B cell (primary cell): ENCODE data around the gene DNAH3. TPM values are rescaled to one million over a fixed set of nuclear protein-coding genes. Genes with fewer than 3 reads are reported as not detected.

Experiments used
- ATAC-seq: fragments of 200-7000 bp; cut with Tn5 transposase; one replicate; pipeline ENCODE4 v1.10.0; 2021; ENCODE audit warnings: low read depth, mild to moderate bottlenecking, moderate number of reproducible peaks, moderate library complexity
- CTCF ChIA-PET: fragments of 350-600 bp; sonication (Branson Sonifier 250); formaldehyde crosslinking; loops from one replicate; lab custom pipeline; 2021; ENCODE audit warnings: antibody characterized with exemption, inconsistent platforms; lab: Charles Lee
- POLR2A ChIA-PET: fragments of 350-600 bp; sonication (Branson Sonifier 250); formaldehyde crosslinking; loops from one replicate; lab custom pipeline; 2021; ENCODE audit warnings: antibody characterized with exemption; lab: Charles Lee
- DNase-seq: peaks from one replicate; pipeline ENCODE4 v3.0.0; 2013
- H2AFZ ChIP-seq: 2 replicates; pipeline ENCODE4 v1.6.1; 2012; ENCODE audit warnings: mild to moderate bottlenecking, low read depth, low read length; ENCODE audit not compliant: insufficient read depth, poor library complexity, severe bottlenecking
- H3K27ac ChIP-seq, 2 donors: 1 replicate in 1 of 2; 2 replicates in 1 of 2; pipeline ENCODE4 v1.5.1; 2012 to 2013; ENCODE audit warnings: low read length in 2 of 2, mild to moderate bottlenecking in 2 of 2, moderate library complexity in 1 of 2
- H3K27me3 ChIP-seq, 4 experiments: fragments of 200-600 bp in 1 of 4; sonication (generic) in 1 of 4; replicated peaks in 1 of 4; 1 replicate in 2 of 4; 2 replicates in 2 of 4; pipeline versions ENCODE4 v1.6.1 to v1.7.0; 2013 to 2016; ENCODE audit warnings: low read length in 3 of 4, mild to moderate bottlenecking in 2 of 4, mixed read lengths in 1 of 4, moderate library complexity in 1 of 4; ENCODE audit not compliant: insufficient read depth in 4 of 4, control insufficient read depth in 3 of 4; ENCODE audit errors: control extremely low read depth in 1 of 4
- H3K36me3 ChIP-seq, 2 experiments: replicated peaks in 1 of 2; 1 replicate in 1 of 2; 2 replicates in 1 of 2; pipeline versions ENCODE4 v1.6.1 to v1.7.1; 2013; ENCODE audit warnings: low read length in 1 of 2; ENCODE audit not compliant: insufficient read depth in 2 of 2, control insufficient read depth in 1 of 2; ENCODE audit errors: control extremely low read depth in 1 of 2, extremely low read depth in 1 of 2
- H3K4me1 ChIP-seq, 2 donors: fragments of 200-600 bp in 1 of 2; sonication (generic) in 1 of 2; 1 replicate in 1 of 2; 2 replicates in 1 of 2; pipeline versions ENCODE4 v1.5.1 to v1.6.1; 2013 to 2017; ENCODE audit warnings: low read length in 2 of 2; ENCODE audit not compliant: control insufficient read depth in 2 of 2, insufficient read depth in 2 of 2
- H3K4me2 ChIP-seq: replicated peaks from 2 replicates; pipeline ENCODE3; 2012; ENCODE audit warnings: mild to moderate bottlenecking, low read depth, low read length; ENCODE audit not compliant: poor library complexity, severe bottlenecking
- H3K4me3 ChIP-seq, 5 experiments: fragments of 200-600 bp in 1 of 5; sonication (generic) in 1 of 5; 1 replicate in 3 of 5; 2 replicates in 2 of 5; pipeline versions ENCODE4 v1.5.1 to v1.7.0; 2011 to 2016; ENCODE audit warnings: low read length in 4 of 5, mild to moderate bottlenecking in 4 of 5, low read depth in 2 of 5, control low read depth in 1 of 5, moderate library complexity in 1 of 5; ENCODE audit not compliant: insufficient read depth in 1 of 5; ENCODE audit errors: control extremely low read depth in 1 of 5, extremely low read depth in 1 of 5
- H3K79me2 ChIP-seq: fragments of 200-600 bp; sonication (generic); one replicate; pipeline ENCODE4 v1.6.0; 2016; ENCODE audit warnings: low read length; ENCODE audit not compliant: control insufficient read depth, insufficient read depth
- H3K9ac ChIP-seq: fragments of 200-600 bp; sonication (generic); 2 replicates; pipeline ENCODE4 v1.6.1; 2017; ENCODE audit warnings: mild to moderate bottlenecking, low read length, moderate library complexity
- H3K9me3 ChIP-seq, 3 donors: one replicate each; pipeline versions ENCODE4 v1.6.1 to v1.7.1; 2013; ENCODE audit warnings: low read length in 2 of 3; ENCODE audit not compliant: control insufficient read depth in 2 of 3, insufficient read depth in 1 of 3; ENCODE audit errors: control extremely low read depth in 1 of 3
- H4K20me1 ChIP-seq: 2 replicates; pipeline ENCODE4 v1.6.0; 2012; ENCODE audit warnings: mild to moderate bottlenecking, low read length; ENCODE audit not compliant: insufficient read depth, control insufficient read depth, poor library complexity, severe bottlenecking
- H3K27ac Mint-ChIP-seq: one replicate; pipeline ENCODE4 v1.8.0; 2021; ENCODE audit warnings: mixed read lengths
- H3K27me3 Mint-ChIP-seq: one replicate; pipeline ENCODE4 v1.8.0; 2021; ENCODE audit warnings: mixed read lengths
- H3K4me1 Mint-ChIP-seq: one replicate; pipeline ENCODE4 v1.8.0; 2021; ENCODE audit warnings: mixed read lengths
- H3K4me3 Mint-ChIP-seq: one replicate; pipeline ENCODE4 v1.8.0; 2021; ENCODE audit warnings: mixed read lengths
- H3K9me3 Mint-ChIP-seq: one replicate; pipeline ENCODE4 v1.8.0; 2022; ENCODE audit warnings: mixed read lengths; ENCODE audit not compliant: insufficient read depth
- CTCF ChIP-seq: fragments of 200-600 bp; IDR thresholded peaks from one replicate; pipeline ENCODE4 v1.8.0; 2022; ENCODE audit warnings: antibody characterized with exemption, mild to moderate bottlenecking
- EZH2 ChIP-seq: IDR thresholded peaks from 2 replicates; pipeline ENCODE4 v1.6.1; 2012; ENCODE audit warnings: borderline replicate concordance, low read depth, mild to moderate bottlenecking, moderate library complexity, low read length; ENCODE audit not compliant: insufficient read depth, poor library complexity, severe bottlenecking
- WGBS: methylation state at CpG from one replicate; pipeline ENCODE4 v1.1.5; 2013; ENCODE audit warnings: missing lambda C conversion rate; ENCODE audit not compliant: insufficient coverage; 5-methylcytosine and 5-hydroxymethylcytosine counted together
- intact Hi-C: fragments of 100-400 bp; cut with micrococcal nuclease; formaldehyde crosslinking; loops from one replicate; pipeline ENCODE4 v1.10.0; 2022
- polyA plus RNA-seq: library from polyadenylated mRNA; depleted of rRNA; stranded (reverse); fragments of >200 nt; gene quantifications from 2 replicates; pipeline ENCODE4 v1.2.3, GENCODE V29; 2012
- total RNA-seq, 2 donors: library from RNA; stranded (reverse); fragments of 120-200 nt in 1 of 2; gene quantifications; 1 replicate in 1 of 2; 2 replicates in 1 of 2; pipeline versions ENCODE4 v1.2.3 to v1.2.4, GENCODE V29; 2013 to 2022

The DNAH3 gene
- total and polyA plus RNA-seq, 2 donors (not counting 1 experiment from before 2014, with no cell fraction given): not detected

DNA sequence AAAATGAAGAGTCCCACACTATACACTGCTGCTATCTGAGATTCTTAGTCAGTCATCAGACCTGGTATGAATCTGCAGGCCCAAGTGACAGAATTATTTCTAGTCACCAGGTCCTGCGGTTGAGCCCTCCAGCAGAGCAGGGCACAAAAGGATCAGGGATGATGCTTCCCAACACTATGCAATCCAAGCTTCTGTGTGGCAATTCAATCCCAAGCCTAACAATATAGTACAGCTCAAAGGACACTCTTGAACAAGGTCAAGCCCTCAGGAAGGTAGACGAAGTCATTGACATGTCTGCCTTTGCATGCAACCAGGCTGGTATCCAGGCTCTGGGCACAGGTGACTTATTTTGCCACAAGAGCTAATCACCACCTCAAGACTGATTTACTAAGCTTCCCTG lies 256.3 kb downstream of the DNAH3 start:
- H2AFZ ChIP-seq: no peak overlapping the region
- no peaks in the 10 kb centered on the region for H3K27me3 Mint-ChIP-seq
- no peak overlapping the region for H3K27ac Mint-ChIP-seq
- POLR2A ChIA-PET: interaction anchor here (0.6 kb wide), 1 partner anchor 35 kb away, joined by 5 read pairs; no protein-coding TSS in a partner anchor
- no peak overlapping the region for H3K4me2 ChIP-seq
- H3K36me3 ChIP-seq: peaks cover 5% of the 10 kb centered on the region in 2 experiments
- ATAC-seq: no peak
- no peak overlapping the region for H3K9ac ChIP-seq
- H3K27me3 ChIP-seq: no peaks in the 10 kb centered on the region
- WGBS: 100% methylated on average over 2 of the region's 2 CpGs
- H4K20me1 ChIP-seq: no peaks in the 10 kb centered on the region
- H3K4me3 Mint-ChIP-seq: no peak overlapping the region
- TF ChIP-seq EZH2 (no peak), CTCF (no peak)
- H3K4me1 ChIP-seq: peaks cover 3 to 4% of the 10 kb centered on the region in 2 donors
- DNase-seq: no peak
- CTCF ChIA-PET: no interaction called here
- peaks cover 17% of the 10 kb centered on the region for H3K4me1 Mint-ChIP-seq
- no peaks in the 10 kb centered on the region for H3K9me3 ChIP-seq
- H3K27ac ChIP-seq: no peak overlapping the region
- H3K9me3 Mint-ChIP-seq: no peaks in the 10 kb centered on the region
- peaks cover 44% of the 10 kb centered on the region for H3K79me2 ChIP-seq
- no peak overlapping the region for H3K4me3 ChIP-seq
- intact Hi-C loops: no loop called here

- no peaks in the 10 kb centered on the region for H3K4me1 ChIP-seq
- H3K4me2 ChIP-seq: no peak overlapping the region
- Mint-ChIP-seq H3K4me1 (no peaks in the 10 kb centered on the region), H3K4me3 (no peak overlapping the region), H3K27me3 (no peaks in the 10 kb centered on the region), H3K27ac (no peak overlapping the region), H3K9me3 (no peaks in the 10 kb centered on the region)
- intact Hi-C loops: no loop called here
- no peaks in the 10 kb centered on the region for H3K27me3 ChIP-seq
- no peaks in the 10 kb centered on the region for H3K9me3 ChIP-seq
- H2AFZ ChIP-seq: no peak overlapping the region
- no peak overlapping the region for H3K4me3 ChIP-seq
- ATAC-seq: no peak
- no peaks in the 10 kb centered on the region for H4K20me1 ChIP-seq
- TF ChIP-seq EZH2: no peak
- no peak for TF ChIP-seq CTCF
- ChIA-PET POLR2A (no interaction called here), CTCF (interaction anchor here (0.6 to 1.4 kb wide), 3 partner anchors 10 to 1142 kb away, joined by 3 to 4 read pairs (median 3); no protein-coding TSS in a partner anchor)
- peaks cover 5 to 7% of the 10 kb centered on the region in 2 experiments for H3K36me3 ChIP-seq
- peaks cover 53% of the 10 kb centered on the region for H3K79me2 ChIP-seq
- H3K27ac ChIP-seq: no peak overlapping the region
- DNase-seq: no peak
- WGBS: no CpG with 5 or more reads among the region's 4 CpGs
- no peak overlapping the region for H3K9ac ChIP-seq
These were observed 260.9 kb downstream of the DNAH3 start for GRCh38 chr16:20889625-20890275.
